Measurements from ENCODE around the gene WBP11.

The WBP11 gene

GRCh38 chr12:14824012-14824634 is 20.8 kb upstream of the WBP11 start:
- no peak for DNase-seq (ENCODE audit: low read depth)

- DNase-seq (ENCODE audit: low read depth), result no peak
Measured at GRCh38 chr12:14814014-14814413, 10.7 kb upstream of the WBP11 start, which contains the start of gene SMCO3. Gene SMCO3 (minus strand): TSS chr12:14814182. CDS start chr12:14806680, 7,502 bp downstream.

DNA sequence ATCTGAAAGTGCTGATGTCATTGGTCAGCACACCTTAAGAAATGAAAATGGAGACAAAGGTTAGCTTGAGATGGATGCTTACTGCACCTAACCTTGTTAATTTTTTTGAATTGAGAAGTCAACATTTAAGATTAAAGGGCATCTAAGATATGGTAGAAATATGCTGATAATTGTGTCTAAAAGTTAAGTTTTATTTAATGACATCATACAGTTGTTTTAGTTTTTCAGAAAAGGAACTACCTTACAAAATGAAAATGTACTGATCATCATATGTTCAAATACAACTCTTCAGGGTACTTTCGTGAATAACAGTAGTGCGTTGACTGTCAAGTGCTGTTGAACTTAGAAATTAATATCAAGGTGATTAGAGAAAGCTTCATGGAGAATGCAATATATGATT is 8.2 kb upstream of the WBP11 start:
- no peak for DNase-seq (ENCODE audit: low read depth)

DNA sequence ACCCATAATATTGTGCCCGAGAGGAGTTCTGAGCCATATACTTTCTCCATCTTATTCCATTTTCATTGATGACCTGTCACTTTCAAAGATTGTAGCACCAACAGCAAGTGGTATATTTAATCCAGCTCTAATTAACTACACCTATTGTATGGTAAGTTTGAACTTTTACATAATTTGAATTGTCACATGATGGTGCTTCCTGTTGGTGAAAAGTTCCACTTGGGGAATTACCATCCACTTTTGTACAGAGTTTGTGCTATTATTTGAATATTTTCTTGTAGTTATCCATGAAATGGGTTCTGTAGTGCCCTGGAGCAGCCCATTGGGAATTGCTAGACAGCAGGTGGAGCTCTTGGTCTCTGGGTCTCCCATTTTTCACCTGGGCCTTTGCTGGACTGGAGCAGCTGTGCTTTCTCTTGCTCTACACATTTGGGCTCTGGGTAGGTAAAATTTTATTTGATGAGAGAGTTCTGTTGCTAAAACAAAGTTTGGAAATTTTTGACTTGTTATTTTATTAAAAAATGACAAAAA is 7.7 kb upstream of the WBP11 start:
- DNase-seq (ENCODE audit: low read depth), result no peak

DNA sequence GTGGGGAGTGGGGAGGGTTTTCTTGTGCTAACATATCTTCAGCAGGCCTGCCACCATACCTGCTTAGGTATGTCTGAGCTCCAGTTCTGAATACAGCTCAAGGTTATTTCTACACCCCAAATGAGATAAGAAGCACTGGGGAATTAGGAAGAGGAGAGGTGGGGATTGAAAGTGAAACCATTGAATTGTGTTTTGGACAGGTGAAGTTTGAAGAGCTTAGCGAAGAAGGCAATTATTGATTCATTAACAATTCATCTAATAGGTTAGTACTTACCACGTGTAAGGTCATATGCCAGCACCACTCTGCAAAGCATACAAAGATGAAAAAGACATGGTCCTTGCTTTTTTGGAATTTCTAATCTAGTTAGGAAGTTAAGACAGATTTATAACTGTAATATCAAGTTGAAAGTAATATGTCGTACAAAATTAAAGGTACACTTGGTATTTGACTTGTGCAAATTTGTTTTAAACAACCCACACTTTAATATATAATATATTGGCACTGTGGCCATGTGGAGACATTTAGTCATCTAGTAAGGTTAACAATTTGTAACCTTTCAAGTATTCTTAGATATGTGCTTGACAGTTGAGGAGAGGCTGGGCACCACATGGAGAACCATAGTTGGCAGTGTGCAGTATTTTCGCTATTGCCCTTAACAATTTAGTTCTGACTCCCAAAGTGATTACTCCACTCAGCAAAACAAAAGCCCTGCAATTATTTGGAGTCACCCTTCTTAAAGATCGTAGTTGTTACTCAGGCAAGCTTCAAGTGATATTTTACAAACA is 7.1 kb upstream of the WBP11 start:
- DNase-seq (ENCODE audit: low read depth), result no peak

DNA sequence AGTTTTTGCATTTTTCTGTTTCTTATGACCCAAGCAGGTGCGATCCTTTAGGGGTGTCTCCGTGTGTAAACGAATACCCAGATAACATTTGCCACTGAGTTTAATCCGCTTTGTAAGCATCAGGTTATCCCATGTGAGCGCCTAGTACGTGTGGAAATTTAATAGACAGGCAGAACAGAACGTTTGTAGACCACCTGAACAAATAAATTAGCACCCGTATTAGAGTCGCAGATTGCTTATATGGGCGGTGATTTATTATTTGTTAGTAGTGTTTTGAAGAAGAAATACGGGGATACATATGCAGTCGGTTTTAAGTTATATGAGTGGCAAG is 517 bp upstream of the WBP11 start:
- no peak for DNase-seq (ENCODE audit: low read depth)

DNA sequence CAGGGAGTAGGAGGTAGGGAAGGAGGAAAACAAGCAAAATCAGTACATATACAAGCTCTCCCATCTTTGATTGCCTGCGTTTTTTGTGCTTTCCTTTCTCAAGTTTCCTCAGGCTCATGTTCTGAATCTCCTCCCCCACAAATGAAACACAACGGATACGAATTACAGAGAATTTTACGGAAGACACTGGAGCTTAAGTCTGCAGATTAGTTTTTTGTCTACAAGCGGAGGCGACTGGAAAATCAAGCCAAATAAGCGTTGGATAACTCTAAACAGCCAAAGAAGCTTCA is 612 bp downstream of the WBP11 start:
- DNase-seq (ENCODE audit: low read depth), result no peak

DNA sequence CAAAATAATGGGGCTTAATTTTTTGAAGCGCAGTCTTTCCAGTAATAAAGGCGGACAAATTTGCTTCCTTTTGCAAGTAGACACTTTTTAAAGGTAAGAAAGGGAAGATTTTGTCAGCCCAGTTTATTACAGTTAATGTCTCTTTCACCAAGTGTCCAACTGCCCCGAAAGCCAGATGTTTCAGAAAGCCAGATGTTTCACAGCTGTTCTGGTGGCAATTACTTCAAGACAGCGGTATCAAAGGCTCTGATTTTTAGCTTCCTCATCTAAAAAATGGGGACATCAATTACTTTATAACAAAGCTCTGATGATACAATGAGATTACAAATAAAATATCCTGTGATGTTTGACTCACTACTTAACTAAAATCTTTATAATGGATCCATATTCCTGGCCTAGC is 1.0 kb downstream of the WBP11 start:
- DNase-seq (ENCODE audit: low read depth), result no peak

DNA sequence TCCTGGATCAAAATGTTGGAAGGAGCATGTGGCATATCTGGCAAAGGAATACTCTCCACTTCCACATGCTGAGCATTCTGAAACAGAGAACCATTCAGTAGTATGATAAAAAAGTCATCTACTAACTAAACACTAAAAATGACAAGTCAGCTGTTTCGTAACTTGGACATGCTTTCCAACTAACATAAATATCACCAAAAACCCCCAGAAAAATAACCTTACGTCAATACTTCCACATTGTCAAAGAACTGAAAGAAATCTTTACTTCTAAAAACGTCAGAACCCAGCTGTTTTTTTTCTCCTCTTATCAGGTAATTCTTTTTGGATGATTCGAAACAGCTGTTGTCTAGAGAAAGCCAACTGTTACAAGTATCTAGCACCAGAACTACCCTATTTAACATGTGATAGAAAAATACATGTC is 8.2 kb downstream of the WBP11 start:
- no peak for DNase-seq (ENCODE audit: low read depth)

- no peak for DNase-seq (ENCODE audit: low read depth)
Measured at GRCh38 chr12:14785568-14785967, 17.7 kb downstream of the WBP11 start.

DNA sequence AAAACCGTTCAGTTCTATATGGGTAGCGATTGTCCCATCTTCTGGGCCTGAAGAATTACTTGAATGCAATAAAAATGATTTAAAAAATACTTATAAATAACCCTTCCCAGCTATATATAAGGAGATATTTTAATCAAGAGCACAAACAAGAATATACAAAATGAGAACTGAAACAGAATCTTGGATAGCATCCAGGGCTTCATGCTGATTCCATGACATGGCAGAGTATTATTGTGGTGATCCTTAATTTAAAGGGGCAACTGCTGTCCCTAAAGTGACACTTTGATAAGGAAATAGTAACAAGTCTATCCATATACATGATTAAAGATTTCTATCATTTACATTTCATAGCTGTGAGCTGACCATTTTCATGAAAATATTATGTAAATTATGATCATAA is 18.8 kb downstream of the WBP11 start:
- DNase-seq (ENCODE audit: low read depth), result no peak

DNA sequence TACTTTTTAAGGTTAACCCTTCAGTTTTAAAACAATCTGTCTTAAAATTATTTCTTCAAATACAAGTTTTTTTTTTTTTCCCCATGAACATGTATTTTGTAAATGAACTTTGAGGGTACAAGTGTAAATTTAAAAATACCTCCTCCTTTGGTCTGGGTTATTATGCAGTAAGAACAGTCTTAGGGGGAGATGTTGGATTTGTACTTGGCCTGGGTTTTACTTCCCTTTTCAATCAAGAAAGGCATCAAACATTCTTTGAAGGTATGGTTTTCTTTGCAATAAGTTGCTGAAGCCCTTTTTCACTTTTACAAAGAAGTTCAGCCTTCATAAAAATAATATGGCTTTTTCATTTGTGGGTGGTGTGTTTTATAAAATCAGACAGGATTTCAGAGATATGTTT is 20.5 kb downstream of the WBP11 start:
- no peak for DNase-seq (ENCODE audit: low read depth)

GRCh38 chr12:14781563-14781962 is 21.7 kb downstream of the WBP11 start:
- DNase-seq (ENCODE audit: low read depth), result no peak

GRCh38 chr12:14780859-14781258 is 22.4 kb downstream of the WBP11 start:
- DNase-seq (ENCODE audit: low read depth), result no peak

GRCh38 chr12:14779834-14780233 is 23.4 kb downstream of the WBP11 start:
- no peak for DNase-seq (ENCODE audit: low read depth)

- no peak for DNase-seq (ENCODE audit: low read depth)
Measured at GRCh38 chr12:14777271-14777670, 26.0 kb downstream of the WBP11 start.

DNA sequence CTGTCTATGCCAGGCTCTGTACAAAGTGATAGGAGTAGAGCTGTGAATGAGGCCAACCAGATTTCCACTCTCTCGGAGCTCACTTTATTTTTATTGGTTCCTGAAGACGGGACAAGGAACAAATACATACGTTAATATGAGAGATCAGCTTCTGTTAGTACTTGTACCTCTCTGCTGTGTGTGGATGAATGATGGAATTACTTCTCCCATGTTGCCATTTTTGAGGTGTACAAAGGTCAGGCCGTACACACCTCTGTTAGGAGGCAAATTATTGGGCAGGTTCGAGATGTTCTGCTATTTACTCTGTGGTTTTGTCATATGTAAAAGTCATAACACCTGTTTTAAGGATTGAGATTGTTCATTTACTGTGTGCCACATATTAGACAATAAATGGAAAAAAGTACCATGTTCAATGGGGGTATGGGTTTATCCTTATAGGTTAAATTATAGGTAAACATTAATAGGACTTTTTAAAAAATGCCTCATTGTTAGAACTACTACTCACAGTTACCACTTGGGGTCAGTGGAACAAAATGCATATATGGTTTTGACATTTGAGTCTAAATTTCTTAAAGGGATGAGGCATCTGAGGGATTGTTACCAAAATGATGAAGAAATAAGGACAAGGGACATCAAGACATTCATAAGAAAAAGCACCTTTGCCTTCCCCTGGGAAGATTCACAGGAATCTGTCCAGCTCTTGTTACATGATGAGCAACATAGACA is 26.9 kb downstream of the WBP11 start:
- no peak for DNase-seq (ENCODE audit: low read depth)

GRCh38 chr12:14775636-14775980 is 27.7 kb downstream of the WBP11 start:
- no peak for DNase-seq (ENCODE audit: low read depth)

GRCh38 chr12:14774906-14775635 is 28.2 kb downstream of the WBP11 start:
- DNase-seq (ENCODE audit: low read depth), result peak; percentile 5

GRCh38 chr12:14774074-14774905 is 29.0 kb downstream of the WBP11 start:
- DNase-seq (ENCODE audit: low read depth), result peak; percentile 84

DNA sequence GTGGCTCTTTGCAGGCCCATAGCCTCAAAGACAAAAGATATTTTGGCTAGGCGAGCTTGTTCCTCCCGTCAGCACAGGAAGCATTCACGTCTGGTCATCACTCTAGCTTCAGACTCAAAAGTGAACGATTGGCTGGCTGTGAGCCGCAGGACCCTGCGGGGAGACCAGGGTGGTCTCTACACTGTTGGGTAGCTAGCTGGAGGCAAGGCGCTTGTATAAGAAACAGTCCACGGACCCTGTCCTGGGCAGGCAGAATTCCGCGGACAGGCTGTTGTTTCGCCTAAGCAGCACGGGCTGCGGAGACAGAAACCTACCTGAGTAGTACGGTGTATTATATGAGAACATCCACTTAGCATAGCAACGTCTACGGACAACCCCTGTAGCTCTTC is 29.6 kb downstream of the WBP11 start:
- DNase-seq (ENCODE audit: low read depth), result no peak

GRCh38 chr12:14772946-14773345 is 30.3 kb downstream of the WBP11 start:
- DNase-seq (ENCODE audit: low read depth), result no peak

Data from activated T-cell treated with anti-CD3 and anti-CD28 coated beads for 24 hours (primary cell).